HepG2 (cell line): ENCODE data around the gene KIF3A.

Experiments used
- AKAP8 ChIP-seq: sonication (generic); formaldehyde crosslinking; IDR thresholded peaks from 2 replicates; pipeline ENCODE4 v1.5.1; 2020; ENCODE audit warnings: mild to moderate bottlenecking, missing genetic modification reagents
- CAMTA2 ChIP-seq: sonication (generic); formaldehyde crosslinking; IDR thresholded peaks from 2 replicates; pipeline ENCODE4 v1.4.0; 2020; ENCODE audit warnings: mild to moderate bottlenecking, missing genetic modification reagents, borderline replicate concordance
- CBX1 ChIP-seq: IDR thresholded peaks from one replicate; pipeline ENCODE4 v1.6.1; 2016; ENCODE audit warnings: antibody characterized with exemption, low read depth
- ETS1 ChIP-seq: sonication (generic); formaldehyde crosslinking; IDR thresholded peaks from 2 replicates; pipeline ENCODE4 v1.4.0; 2020; ENCODE audit warnings: missing genetic modification reagents
- FIP1L1 ChIP-seq: fragments of 200-400 bp; formaldehyde crosslinking; IDR thresholded peaks from 2 replicates; pipeline ENCODE4 v1.6.1; 2018; ENCODE audit warnings: low read depth, mild to moderate bottlenecking, low read length, moderate library complexity, borderline replicate concordance; ENCODE audit not compliant: insufficient read depth
- MED13 ChIP-seq: sonication (generic); formaldehyde crosslinking; IDR thresholded peaks from 2 replicates; pipeline ENCODE4 v1.5.0; 2020; ENCODE audit warnings: missing genetic modification reagents
- MYPOP ChIP-seq: sonication (generic); formaldehyde crosslinking; IDR thresholded peaks from 2 replicates; pipeline ENCODE4 v1.8.1; 2023; ENCODE audit warnings: mild to moderate bottlenecking, moderate library complexity, missing genetic modification reagents
- NFE2 ChIP-seq: sonication (generic); formaldehyde crosslinking; IDR thresholded peaks from 2 replicates; pipeline ENCODE4 v1.4.0; 2020; ENCODE audit warnings: missing genetic modification reagents
- NR2C2 ChIP-seq: sonication (generic); formaldehyde crosslinking; IDR thresholded peaks from 2 replicates; pipeline ENCODE4 v1.4.0; 2020; ENCODE audit warnings: missing genetic modification reagents, mild to moderate bottlenecking, moderate library complexity, borderline replicate concordance

- TF ChIP-seq ETS1 (CRISPR knock-in tag) (no peak), MYPOP (CRISPR knock-in tag) (no peak), CBX1 (no peak), NR2C2 (CRISPR knock-in tag) (no peak), MED13 (CRISPR knock-in tag) (no peak), NFE2 (CRISPR knock-in tag) (no peak), FIP1L1 (no peak), CAMTA2 (CRISPR knock-in tag) (no peak), AKAP8 (no peak)
These were observed 59.5 kb downstream of the KIF3A start for GRCh38 chr5:132677682-132678400.
